IMR-90 (cell line): Measurements from ENCODE around the gene BCAS3. TPM values are rescaled to one million over a fixed set of nuclear protein-coding genes. Genes with fewer than 3 reads are reported as not detected.

Experiments used
- ATAC-seq: fragments of 200-7000 bp; cut with Tn5 transposase; 2 replicates; pipeline ENCODE4 v1.9.1; 2020; ENCODE audit warnings: low read depth, mild to moderate bottlenecking, moderate library complexity
- BruUV-seq: library from RNA; stranded (reverse); fragments of 400-500 nt; replicated peaks from 2 replicates; lab custom pipeline; 2021; lab: Mats Ljungman, UMichigan
- CTCF ChIA-PET: fragments of 300-600 bp; formaldehyde crosslinking; extraction: SDS; loops from one replicate; lab custom pipeline; 2021; ENCODE audit warnings: antibody characterized with exemption; lab: Yijun Ruan, JAX
- POLR2A ChIA-PET: fragments of 300-600 bp; sonication (Branson Sonifier 250); formaldehyde crosslinking; loops from one replicate; lab custom pipeline; 2022; ENCODE audit warnings: antibody characterized with exemption; ENCODE audit not compliant: unreplicated experiment; lab: Charles Lee
- DNase-seq: peaks from one replicate; pipeline ENCODE4 v3.0.0; 2013
- H2AFZ ChIP-seq: replicated peaks from 2 replicates; pipeline ENCODE3; 2013; ENCODE audit warnings: low read length, mild to moderate bottlenecking; ENCODE audit not compliant: poor library complexity
- H2AK5ac ChIP-seq: 2 replicates; pipeline ENCODE4 v1.6.1; 2013; ENCODE audit warnings: low read depth, low read length, inconsistent platforms
- H2AK9ac ChIP-seq: replicated peaks from 2 replicates; pipeline ENCODE3; 2013; ENCODE audit warnings: mild to moderate bottlenecking, low read depth, low read length, moderate library complexity; ENCODE audit not compliant: poor library complexity
- H2BK120ac ChIP-seq: 2 replicates; pipeline ENCODE4 v1.6.1; 2013; ENCODE audit warnings: low read depth, low read length, inconsistent platforms
- H2BK15ac ChIP-seq: 3 replicates; pipeline ENCODE4 v1.6.1; 2013; ENCODE audit warnings: low read depth, low read length, inconsistent platforms
- H2BK20ac ChIP-seq: 2 replicates; pipeline ENCODE4 v1.6.1; 2013; ENCODE audit warnings: low read depth, mild to moderate bottlenecking, inconsistent platforms, low read length, moderate library complexity
- H2BK5ac ChIP-seq: 2 replicates; pipeline ENCODE4 v1.6.1; 2013; ENCODE audit warnings: mild to moderate bottlenecking, low read depth, low read length, inconsistent platforms; ENCODE audit not compliant: poor library complexity, severe bottlenecking
- H3K14ac ChIP-seq: replicated peaks from 2 replicates; pipeline ENCODE4 v1.6.1; 2013; ENCODE audit warnings: low read depth, low read length, inconsistent platforms
- H3K18ac ChIP-seq: 2 replicates; pipeline ENCODE4 v1.6.1; 2013; ENCODE audit warnings: low read depth, low read length, control low read depth
- H3K23ac ChIP-seq: 2 replicates; pipeline ENCODE4 v1.6.1; 2013; ENCODE audit warnings: low read depth, low read length, inconsistent platforms
- H3K27ac ChIP-seq: 2 replicates; pipeline ENCODE4 v1.5.1; 2013; ENCODE audit warnings: mild to moderate bottlenecking, control low read depth, low read length; ENCODE audit not compliant: insufficient read depth
- H3K27me3 ChIP-seq: 2 replicates; pipeline ENCODE4 v1.6.1; 2013; ENCODE audit warnings: low read length; ENCODE audit not compliant: control insufficient read depth, insufficient read depth
- H3K36me3 ChIP-seq: 2 replicates; pipeline ENCODE4 v1.6.1; 2013; ENCODE audit warnings: low read length, mixed read lengths; ENCODE audit not compliant: control insufficient read depth, insufficient read depth
- H3K4ac ChIP-seq: 2 replicates; pipeline ENCODE4 v1.6.1; 2013; ENCODE audit warnings: low read depth, low read length, inconsistent platforms
- H3K4me1 ChIP-seq: 2 replicates; pipeline ENCODE4 v1.6.1; 2013; ENCODE audit warnings: low read length, mixed read lengths; ENCODE audit not compliant: control insufficient read depth, insufficient read depth
- H3K4me2 ChIP-seq: 2 replicates; pipeline ENCODE4 v1.6.1; 2013; ENCODE audit warnings: low read depth, mild to moderate bottlenecking, control low read depth, low read length, moderate library complexity
- H3K4me3 ChIP-seq: 2 replicates; pipeline ENCODE4 v1.5.1; 2013; ENCODE audit warnings: low read depth, mild to moderate bottlenecking, control low read depth, low read length, moderate library complexity; ENCODE audit not compliant: insufficient read depth
- H3K56ac ChIP-seq: 2 replicates; pipeline ENCODE4 v1.6.1; 2013; ENCODE audit warnings: low read length, inconsistent platforms; ENCODE audit not compliant: insufficient read depth; ENCODE audit errors: extremely low read depth
- H3K79me1 ChIP-seq, 2 experiments: 2 replicates each; pipeline ENCODE4 v1.6.1; 2013; ENCODE audit warnings: low read length in 2 of 2, inconsistent platforms in 1 of 2, low read depth in 1 of 2
- H3K9ac ChIP-seq: 2 replicates; pipeline ENCODE4 v1.6.1; 2013; ENCODE audit warnings: low read depth, low read length, control low read depth
- H3K9me1 ChIP-seq: 2 replicates; pipeline ENCODE4 v1.6.1; 2013; ENCODE audit warnings: low read length, inconsistent platforms; ENCODE audit not compliant: insufficient read depth
- H3K9me3 ChIP-seq: 2 replicates; pipeline ENCODE4 v1.6.1; 2013; ENCODE audit warnings: low read length; ENCODE audit not compliant: control insufficient read depth, insufficient read depth
- H4K20me1 ChIP-seq: 2 replicates; pipeline ENCODE4 v1.6.1; 2013; ENCODE audit warnings: low read length, inconsistent platforms; ENCODE audit not compliant: insufficient read depth
- H4K5ac ChIP-seq: 2 replicates; pipeline ENCODE4 v1.6.1; 2013; ENCODE audit warnings: mild to moderate bottlenecking, low read depth, low read length, control low read depth
- H4K8ac ChIP-seq, 2 experiments: 2 replicates each; pipeline ENCODE4 v1.6.1; 2013; ENCODE audit warnings: low read depth in 2 of 2, low read length in 2 of 2, control low read depth in 1 of 2, inconsistent platforms in 1 of 2
- H4K91ac ChIP-seq: 2 replicates; pipeline ENCODE4 v1.6.1; 2013; ENCODE audit warnings: low read depth, low read length, inconsistent platforms; ENCODE audit not compliant: insufficient read depth
- BHLHE40 ChIP-seq: fragments of 150-350 bp; IDR thresholded peaks from 2 replicates; pipeline ENCODE4 v1.6.1; 2016; ENCODE audit warnings: mild to moderate bottlenecking, low read depth, low read length
- CEBPB ChIP-seq: IDR thresholded peaks from 2 replicates; pipeline ENCODE4 v1.6.1; 2012; ENCODE audit warnings: low read depth, low read length, improper control_type of control experiment
- CHD1 ChIP-seq: IDR thresholded peaks from 2 replicates; pipeline ENCODE4 v1.6.1; 2012; ENCODE audit warnings: low read depth, low read length, improper control_type of control experiment
- CTCF ChIP-seq: conservative IDR thresholded peaks from 2 replicates; pipeline ENCODE4 v1.5.1; 2012; ENCODE audit warnings: mild to moderate bottlenecking, low read depth, low read length, improper control_type of control experiment
- ELK1 ChIP-seq: fragments of 150-350 bp; IDR thresholded peaks from 2 replicates; pipeline ENCODE4 v1.6.1; 2016; ENCODE audit warnings: low read depth, mild to moderate bottlenecking, low read length, moderate library complexity, borderline replicate concordance
- MAFK ChIP-seq: IDR thresholded peaks from 2 replicates; pipeline ENCODE4 v1.6.1; 2012; ENCODE audit warnings: low read depth, low read length, improper control_type of control experiment
- MAZ ChIP-seq: IDR thresholded peaks from 2 replicates; pipeline ENCODE4 v1.6.1; 2012; ENCODE audit warnings: low read depth, mild to moderate bottlenecking, low read length, improper control_type of control experiment, moderate library complexity, borderline replicate concordance
- MXI1 ChIP-seq: IDR thresholded peaks from 2 replicates; pipeline ENCODE4 v1.6.1; 2012; ENCODE audit warnings: low read depth, mild to moderate bottlenecking, low read length, moderate library complexity, borderline replicate concordance
- NFE2L2 ChIP-seq: fragments of 150-350 bp; IDR thresholded peaks from 2 replicates; pipeline ENCODE4 v1.6.1; 2016; ENCODE audit warnings: low read depth, mild to moderate bottlenecking, low read length
- POLR2A ChIP-seq: IDR thresholded peaks from 2 replicates; pipeline ENCODE4 v1.6.1; 2012; ENCODE audit warnings: mild to moderate bottlenecking, low read depth, low read length
- RAD21 ChIP-seq: IDR thresholded peaks from 2 replicates; pipeline ENCODE4 v1.6.1; 2012; ENCODE audit warnings: low read length, improper control_type of control experiment
- RCOR1 ChIP-seq: IDR thresholded peaks from 2 replicates; pipeline ENCODE4 v1.6.1; 2012; ENCODE audit warnings: mild to moderate bottlenecking, low read length, improper control_type of control experiment; ENCODE audit not compliant: insufficient replicate concordance
- RFX5 ChIP-seq: IDR thresholded peaks from 2 replicates; pipeline ENCODE4 v1.8.0; 2012; ENCODE audit warnings: low read depth, mild to moderate bottlenecking, low read length, moderate library complexity
- SMC3 ChIP-seq: fragments of 150-350 bp; IDR thresholded peaks from 2 replicates; pipeline ENCODE4 v1.6.1; 2016; ENCODE audit warnings: low read depth, mild to moderate bottlenecking, antibody characterized with exemption, low read length, moderate library complexity
- USF2 ChIP-seq: fragments of 150-350 bp; IDR thresholded peaks from 2 replicates; pipeline ENCODE4 v1.6.1; 2017; ENCODE audit warnings: mild to moderate bottlenecking, antibody characterized with exemption, low read length, low read depth
- WGBS, 2 experiments: methylation state at CpG; one replicate each; pipeline versions ENCODE4 v1.1.5 to v1.1.7; 2013; ENCODE audit warnings: missing lambda C conversion rate in 2 of 2; ENCODE audit not compliant: insufficient read length in 1 of 2; ENCODE audit errors: extremely low coverage in 2 of 2; 5-methylcytosine and 5-hydroxymethylcytosine counted together
- dilution Hi-C: fragments of 300-500 bp; cut with HindIII; formaldehyde crosslinking; loops from one replicate; pipeline ENCODE4 v1.14.3; 2018; ENCODE audit warnings: low sequenced_read_pairs; ENCODE audit not compliant: unreplicated experiment
- in situ Hi-C: fragments of 300-500 bp; cut with MboI; formaldehyde crosslinking; loops from 3 replicates; pipeline ENCODE4 v1.14.3; 2019; ENCODE audit warnings: low sequenced_read_pairs, inconsistent platforms, mixed read lengths
- intact Hi-C: fragments of 100-400 bp; cut with micrococcal nuclease; formaldehyde crosslinking; loops from 2 replicates; pipeline ENCODE4 v1.10.0; 2022
- polyA plus RNA-seq, 3 experiments: library from polyadenylated mRNA; depleted of rRNA; stranded (reverse); fragments of >200 nt; gene quantifications; 2 replicates each; pipeline ENCODE4 v1.2.3, GENCODE V29; 2012; ENCODE audit warnings: low replicate concordance in 1 of 3
- total RNA-seq: library from RNA; depleted of rRNA; stranded (reverse); fragments of >200 nt; gene quantifications from 2 replicates; pipeline ENCODE4 v1.2.3, GENCODE V29; 2012

The BCAS3 gene
- total and polyA plus RNA-seq, 2 of the 4 experiments (the other 2 are of a cell fraction) = 6.3 to 27.1 TPM

GRCh38 chr17:61159221-61159814, 481.7 kb downstream of the BCAS3 start:
- no peak overlapping the region; the same call in 1 of the 2 replicates for H3K9ac ChIP-seq
- BruUV-seq = no TSS peak
- ChIA-PET POLR2A (no interaction called here), CTCF (interaction anchor here (1.4 kb wide), 1 partner anchor 9 kb away, joined by 3 read pairs; no protein-coding TSS in a partner anchor)
- peaks cover 2% of the 10 kb centered on the region; the same call in 1 of the 2 replicates for H3K9me3 ChIP-seq
- WGBS, 2 experiments = no CpG with 5 or more reads among the region's 1 CpG
- H3K14ac ChIP-seq = peak overlapping the region; percentile 27; the same call in 1 of the 2 replicates
- no peak overlapping the region for H4K91ac ChIP-seq
- no peak overlapping the region for H3K23ac ChIP-seq
- ATAC-seq (peak; percentile 45), DNase-seq (peak; percentile 33)
- H3K36me3 ChIP-seq = no peaks in the 10 kb centered on the region
- H3K4ac ChIP-seq = peak overlapping the region; percentile 28; the same call in 1 of the 2 replicates
- peaks cover 0 to 2% of the 10 kb centered on the region in 2 experiments; a peak in 1 of 4 replicates for H3K79me1 ChIP-seq
- H2BK5ac ChIP-seq = peak overlapping the region; percentile 76
- no peaks in the 10 kb centered on the region for H3K27me3 ChIP-seq
- H4K5ac ChIP-seq = peak overlapping the region; percentile 52
- intact Hi-C loops = loop anchor here (5.0 to 10.0 kb wide), 4 partner anchors 38 to 435 kb away; partner anchors contain the start of gene TBX2
- no peak overlapping the region for H2BK15ac ChIP-seq
- H3K27ac ChIP-seq = no peak overlapping the region
- H2AK5ac ChIP-seq = no peak overlapping the region
- no peak overlapping the region for H2AK9ac ChIP-seq
- H3K4me2 ChIP-seq = peak overlapping the region; percentile 28; the same call in 1 of the 2 replicates
- peak overlapping the region; percentile 55 for H3K18ac ChIP-seq
- no peaks in the 10 kb centered on the region for H4K20me1 ChIP-seq
- peaks cover 9% of the 10 kb centered on the region for H3K4me1 ChIP-seq
- peak overlapping the region; percentile 47; the same call in 1 of the 2 replicates for H3K56ac ChIP-seq
- H4K8ac ChIP-seq = peak overlapping the region in 1 of 2 experiments; percentile 17; a peak in 3 of 4 replicates
- H2BK120ac ChIP-seq = peak overlapping the region; percentile 62; the same call in 1 of the 2 replicates
- dilution Hi-C loops = no loop called here
- H2BK20ac ChIP-seq = peak overlapping the region; percentile 39; the same call in 1 of the 2 replicates
- no peaks in the 10 kb centered on the region for H3K9me1 ChIP-seq
- no peak overlapping the region for H3K4me3 ChIP-seq
- no peak overlapping the region for H2AFZ ChIP-seq
- in situ Hi-C loops = no loop called here
- no peak for TF ChIP-seq USF2
- TF ChIP-seq NFE2L2 = no peak
- TF ChIP-seq MAZ = no peak
- TF ChIP-seq MAFK = no peak
- no peak for TF ChIP-seq ELK1
- TF ChIP-seq MXI1 = no peak
- TF ChIP-seq CEBPB = no peak
- no peak for TF ChIP-seq RCOR1
- no peak for TF ChIP-seq CHD1
- no peak for TF ChIP-seq CTCF
- TF ChIP-seq RFX5 = no peak
- TF ChIP-seq BHLHE40 = no peak
- TF ChIP-seq SMC3 = no peak
- TF ChIP-seq POLR2A = no peak
- TF ChIP-seq RAD21 = no peak
